Measurements from ENCODE around the gene GTF2IRD1. TPM values are rescaled to one million over a fixed set of nuclear protein-coding genes. Genes with fewer than 3 reads are reported as not detected.
A peak's percentile ranks its signal among the peaks of the same experiment; 100 is the strongest.

Gene GTF2IRD1
- total and polyA plus RNA-seq, 9 of the 15 experiments (the other 6 are each of a cell fraction or from before 2014, with no cell fraction given) = 9.1 to 30.2 (median 14.0) TPM

DNA sequence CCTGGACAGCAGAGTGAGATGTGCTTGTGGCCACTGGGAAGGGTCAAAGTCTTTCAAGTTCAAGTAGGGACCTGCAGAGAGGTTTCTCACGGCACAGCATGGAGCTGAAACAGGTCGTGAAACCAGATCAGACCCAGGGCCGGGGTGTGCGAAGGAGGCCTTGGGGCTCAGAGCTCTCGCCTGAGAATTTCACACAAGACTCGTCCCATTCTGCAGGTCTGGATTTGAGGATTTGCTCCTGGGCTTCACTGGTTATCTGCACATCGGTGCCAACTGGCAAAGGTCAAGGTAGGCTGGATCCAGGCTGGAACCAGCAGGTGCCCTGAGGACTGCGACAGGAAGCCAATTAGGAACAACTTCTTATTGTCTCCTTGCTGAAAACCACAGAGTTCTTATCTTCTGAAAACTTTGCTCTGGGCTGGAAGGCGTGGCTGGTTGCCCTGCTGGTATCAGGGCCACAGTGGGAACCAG, 179.8 kb downstream of the GTF2IRD1 start (continued):
- TF ChIP-seq, protein P1, sequence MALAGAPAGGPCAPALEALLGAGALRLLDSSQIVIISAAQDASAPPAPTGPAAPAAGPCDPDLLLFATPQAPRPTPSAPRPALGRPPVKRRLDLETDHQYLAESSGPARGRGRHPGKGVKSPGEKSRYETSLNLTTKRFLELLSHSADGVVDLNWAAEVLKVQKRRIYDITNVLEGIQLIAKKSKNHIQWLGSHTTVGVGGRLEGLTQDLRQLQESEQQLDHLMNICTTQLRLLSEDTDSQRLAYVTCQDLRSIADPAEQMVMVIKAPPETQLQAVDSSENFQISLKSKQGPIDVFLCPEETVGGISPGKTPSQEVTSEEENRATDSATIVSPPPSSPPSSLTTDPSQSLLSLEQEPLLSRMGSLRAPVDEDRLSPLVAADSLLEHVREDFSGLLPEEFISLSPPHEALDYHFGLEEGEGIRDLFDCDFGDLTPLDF (CRISPR knock-in tag; IDR thresholded peaks at IDR 0.05) = no peak
- TF ChIP-seq, protein P2, sequence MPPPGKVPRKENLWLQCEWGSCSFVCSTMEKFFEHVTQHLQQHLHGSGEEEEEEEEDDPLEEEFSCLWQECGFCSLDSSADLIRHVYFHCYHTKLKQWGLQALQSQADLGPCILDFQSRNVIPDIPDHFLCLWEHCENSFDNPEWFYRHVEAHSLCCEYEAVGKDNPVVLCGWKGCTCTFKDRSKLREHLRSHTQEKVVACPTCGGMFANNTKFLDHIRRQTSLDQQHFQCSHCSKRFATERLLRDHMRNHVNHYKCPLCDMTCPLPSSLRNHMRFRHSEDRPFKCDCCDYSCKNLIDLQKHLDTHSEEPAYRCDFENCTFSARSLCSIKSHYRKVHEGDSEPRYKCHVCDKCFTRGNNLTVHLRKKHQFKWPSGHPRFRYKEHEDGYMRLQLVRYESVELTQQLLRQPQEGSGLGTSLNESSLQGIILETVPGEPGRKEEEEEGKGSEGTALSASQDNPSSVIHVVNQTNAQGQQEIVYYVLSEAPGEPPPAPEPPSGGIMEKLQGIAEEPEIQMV (tag; conservative IDR thresholded peaks at IDR 0.05; ENCODE audit: low read depth) = no peak
- TF ChIP-seq OTX1 (CRISPR knock-in tag; IDR thresholded peaks at IDR 0.05) (no peak), PHF20 (IDR thresholded peaks at IDR 0.05; ENCODE audit: partially characterized antibody) (no peak), FOS (IDR thresholded peaks at IDR 0.05; ENCODE audit: extremely low read depth, insufficient read length) (no peak), ZNF232 (CRISPR knock-in tag; IDR thresholded peaks at IDR 0.05) (no peak), FOSL1 (tag; conservative IDR thresholded peaks at IDR 0.05) (no peak), KLF16 (IDR thresholded peaks at IDR 0.05) (peak; percentile 43; the same call in 1 of the 2 replicates), CBFA2T3 (IDR thresholded peaks at IDR 0.05) (peak; percentile 62), CBFA2T2 (conservative IDR thresholded peaks at IDR 0.05) (peak; percentile 19), MYC (IDR thresholded peaks at IDR 0.05; ENCODE audit: low read depth, low read length) (0 out of 2 replicates have a peak, but pooled peaks have one; percentile 17), MYC (CRISPR knock-in tag; IDR thresholded peaks at IDR 0.05; ENCODE audit: borderline replicate concordance, low read depth) (no peak), L3MBTL2 (IDR thresholded peaks at IDR 0.05) (0 out of 2 replicates have a peak, but pooled peaks have one; percentile 34), XRCC5 (IDR thresholded peaks at IDR 0.05; ENCODE audit: low read depth, low read length) (no peak), CTBP1 (IDR thresholded peaks at IDR 0.05; ENCODE audit: borderline replicate concordance) (0 out of 2 replicates have a peak, but pooled peaks have one; percentile 33), RBM34 (IDR thresholded peaks at IDR 0.05; ENCODE audit: borderline replicate concordance, insufficient read depth, low read length) (no peak), WHSC1 (IDR thresholded peaks at IDR 0.05; ENCODE audit: low read length) (no peak), ZNF134 (CRISPR knock-in tag; conservative IDR thresholded peaks at IDR 0.05) (no peak)
- TF ChIP-seq, protein P3, sequence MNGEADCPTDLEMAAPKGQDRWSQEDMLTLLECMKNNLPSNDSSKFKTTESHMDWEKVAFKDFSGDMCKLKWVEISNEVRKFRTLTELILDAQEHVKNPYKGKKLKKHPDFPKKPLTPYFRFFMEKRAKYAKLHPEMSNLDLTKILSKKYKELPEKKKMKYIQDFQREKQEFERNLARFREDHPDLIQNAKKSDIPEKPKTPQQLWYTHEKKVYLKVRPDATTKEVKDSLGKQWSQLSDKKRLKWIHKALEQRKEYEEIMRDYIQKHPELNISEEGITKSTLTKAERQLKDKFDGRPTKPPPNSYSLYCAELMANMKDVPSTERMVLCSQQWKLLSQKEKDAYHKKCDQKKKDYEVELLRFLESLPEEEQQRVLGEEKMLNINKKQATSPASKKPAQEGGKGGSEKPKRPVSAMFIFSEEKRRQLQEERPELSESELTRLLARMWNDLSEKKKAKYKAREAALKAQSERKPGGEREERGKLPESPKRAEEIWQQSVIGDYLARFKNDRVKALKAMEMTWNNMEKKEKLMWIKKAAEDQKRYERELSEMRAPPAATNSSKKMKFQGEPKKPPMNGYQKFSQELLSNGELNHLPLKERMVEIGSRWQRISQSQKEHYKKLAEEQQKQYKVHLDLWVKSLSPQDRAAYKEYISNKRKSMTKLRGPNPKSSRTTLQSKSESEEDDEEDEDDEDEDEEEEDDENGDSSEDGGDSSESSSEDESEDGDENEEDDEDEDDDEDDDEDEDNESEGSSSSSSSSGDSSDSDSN (IDR thresholded peaks at IDR 0.05; ENCODE audit: borderline replicate concordance in 1 of 2, low read depth in 2 of 2, low read length in 2 of 2) = no peak
- TF ChIP-seq, protein P4, sequence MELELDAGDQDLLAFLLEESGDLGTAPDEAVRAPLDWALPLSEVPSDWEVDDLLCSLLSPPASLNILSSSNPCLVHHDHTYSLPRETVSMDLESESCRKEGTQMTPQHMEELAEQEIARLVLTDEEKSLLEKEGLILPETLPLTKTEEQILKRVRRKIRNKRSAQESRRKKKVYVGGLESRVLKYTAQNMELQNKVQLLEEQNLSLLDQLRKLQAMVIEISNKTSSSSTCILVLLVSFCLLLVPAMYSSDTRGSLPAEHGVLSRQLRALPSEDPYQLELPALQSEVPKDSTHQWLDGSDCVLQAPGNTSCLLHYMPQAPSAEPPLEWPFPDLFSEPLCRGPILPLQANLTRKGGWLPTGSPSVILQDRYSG (tag; conservative IDR thresholded peaks at IDR 0.05; ENCODE audit: low read depth) = 0 out of 2 replicates have a peak, but pooled peaks have one; percentile 44
